Keratinocyte (primary cell): ENCODE results near the gene PCDHA7. TPM values are rescaled to one million over a fixed set of nuclear protein-coding genes. Genes with fewer than 3 reads are reported as not detected.

ENCODE experiments used
- DNase-seq: peaks from one replicate; pipeline ENCODE4 v3.0.0-alpha.2; 2011; ENCODE audit warnings: low read depth, missing footprints, low spot score
- FAIRE-seq: peaks from 2 replicates; lab custom pipeline; 2011; peaks lifted over from hg19 to GRCh38; lab: Jason Lieb, UNC
- H2AFZ ChIP-seq: 2 replicates; pipeline ENCODE4 v1.6.0; 2012; ENCODE audit warnings: low read length, control low read depth, inconsistent platforms; ENCODE audit not compliant: control insufficient read depth
- H3K27ac ChIP-seq: 2 replicates; pipeline ENCODE4 v1.5.1; 2011; ENCODE audit warnings: low read length; ENCODE audit not compliant: control insufficient read depth, insufficient read depth
- H3K27me3 ChIP-seq: 3 replicates; pipeline ENCODE4 v1.6.0; 2011; ENCODE audit warnings: low read length; ENCODE audit not compliant: control insufficient read depth, insufficient read depth; ENCODE audit errors: extremely low read depth
- H3K36me3 ChIP-seq, 2 experiments: 2 replicates in 1 of 2; 3 replicates in 1 of 2; pipeline ENCODE4 v1.5.1; 2011; ENCODE audit warnings: low read length in 2 of 2, mild to moderate bottlenecking in 1 of 2; ENCODE audit not compliant: control insufficient read depth in 2 of 2, insufficient read depth in 2 of 2; ENCODE audit errors: extremely low read depth in 1 of 2
- H3K4me1 ChIP-seq: 3 replicates; pipeline ENCODE4 v1.5.1; 2011; ENCODE audit warnings: low read length; ENCODE audit not compliant: control insufficient read depth, insufficient read depth; ENCODE audit errors: extremely low read depth
- H3K4me2 ChIP-seq: 3 replicates; pipeline ENCODE4 v1.6.0; 2011; ENCODE audit warnings: low read depth, low read length; ENCODE audit not compliant: control insufficient read depth, insufficient read depth; ENCODE audit errors: extremely low read depth
- H3K4me3 ChIP-seq, 3 experiments: fragments of 200-600 bp in 1 of 3; sonication (generic) in 1 of 3; 2 replicates in 2 of 3; 3 replicates in 1 of 3; pipeline ENCODE4 v1.5.1; 2011 to 2016; ENCODE audit warnings: low read length in 3 of 3, mild to moderate bottlenecking in 3 of 3, control low read depth in 2 of 3, inconsistent platforms in 1 of 3, low read depth in 1 of 3, mixed read lengths in 1 of 3, mixed run types in 1 of 3, moderate library complexity in 1 of 3; ENCODE audit not compliant: control insufficient read depth in 2 of 3, insufficient read depth in 2 of 3; ENCODE audit errors: extremely low read depth in 1 of 3
- H3K79me2 ChIP-seq: 2 replicates; pipeline ENCODE4 v1.6.0; 2012; ENCODE audit warnings: low read length; ENCODE audit not compliant: control insufficient read depth, insufficient read depth
- H3K9ac ChIP-seq: 3 replicates; pipeline ENCODE4 v1.6.0; 2011; ENCODE audit warnings: low read length; ENCODE audit not compliant: control insufficient read depth, insufficient read depth; ENCODE audit errors: extremely low read depth
- H3K9me1 ChIP-seq: 3 replicates; pipeline ENCODE4 v1.6.0; 2011; ENCODE audit warnings: low read length; ENCODE audit not compliant: control insufficient read depth, insufficient read depth; ENCODE audit errors: extremely low read depth
- H3K9me3 ChIP-seq: 2 replicates; pipeline ENCODE4 v1.5.1; 2012; ENCODE audit warnings: low read depth, low read length; ENCODE audit not compliant: control insufficient read depth
- H4K20me1 ChIP-seq: 3 replicates; pipeline ENCODE4 v1.6.0; 2011; ENCODE audit warnings: low read length; ENCODE audit not compliant: control insufficient read depth, insufficient read depth; ENCODE audit errors: extremely low read depth
- CTCF ChIP-seq, 3 experiments: IDR thresholded peaks in 1 of 3; conservative IDR thresholded peaks in 1 of 3; optimal IDR thresholded peaks in 1 of 3; 2 replicates in 2 of 3; 3 replicates in 1 of 3; pipeline versions ENCODE3 to v1.5.1; 2011; ENCODE audit warnings: low read length in 3 of 3, mild to moderate bottlenecking in 3 of 3, moderate library complexity in 2 of 3, control low read depth in 1 of 3, inconsistent platforms in 1 of 3; ENCODE audit not compliant: insufficient read depth in 2 of 3; ENCODE audit errors: extremely low read depth in 1 of 3
- EZH2 ChIP-seq: IDR thresholded peaks from one replicate; pipeline ENCODE4 v1.6.1; 2012; ENCODE audit warnings: inconsistent platforms, mild to moderate bottlenecking, low read length, moderate library complexity
- dilution Hi-C: fragments of 300-500 bp; cut with MboI; formaldehyde crosslinking; loops from one replicate; pipeline ENCODE4 v1.7.0; 2020; ENCODE audit warnings: low sequenced_read_pairs; ENCODE audit not compliant: extremely low pct_ligation_motif_present
- polyA plus RNA-seq, 5 experiments: library from polyadenylated mRNA; depleted of rRNA in 3 of 5; stranded (reverse) in 3 of 5; stranded (forward) in 1 of 5; unstranded in 1 of 5; fragments of >200 nt; gene quantifications; 1 replicate in 1 of 5; 2 replicates in 3 of 5; 3 replicates in 1 of 5; pipeline versions ENCODE4 v1.2.1 to v1.2.3, GENCODE V29; 2011 to 2012; ENCODE audit warnings: missing spikeins in 2 of 5, low read depth in 1 of 5, low replicate concordance in 1 of 5

The PCDHA7 gene
- polyA plus RNA-seq, 1 donor (not counting 4 experiments of a cell fraction or from before 2014, with no cell fraction given) = 0.04 TPM

DNA sequence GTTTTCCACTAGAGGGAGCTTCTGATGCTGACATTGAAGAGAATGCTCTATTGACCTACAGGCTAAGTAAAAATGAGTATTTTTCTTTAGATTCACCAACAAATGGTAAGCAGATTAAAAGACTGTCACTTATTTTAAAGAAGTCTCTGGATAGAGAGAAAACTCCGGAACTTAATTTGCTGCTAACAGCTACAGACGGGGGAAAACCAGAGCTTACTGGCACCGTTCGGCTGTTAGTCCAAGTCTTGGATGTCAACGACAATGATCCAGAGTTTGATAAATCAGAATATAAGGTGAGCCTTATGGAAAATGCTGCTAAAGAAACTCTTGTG lies 35.5 kb downstream of the PCDHA7 start:
- Histone ChIP-seq H3K27me3 (no peaks in the 10 kb centered on the region), H3K9me3 (peaks cover 13% of the 10 kb centered on the region), H4K20me1 (no peaks in the 10 kb centered on the region), H3K27ac (no peak overlapping the region), H3K9me1 (no peaks in the 10 kb centered on the region), H3K36me3 (no peaks in the 10 kb centered on the region), H3K79me2 (no peaks in the 10 kb centered on the region), H3K4me3 (no peak overlapping the region), H3K4me1 (no peaks in the 10 kb centered on the region), H3K4me2 (no peak overlapping the region), H2AFZ (no peak overlapping the region), H3K9ac (no peak overlapping the region)
- TF ChIP-seq CTCF (optimal IDR thresholded peaks at IDR 0.05 in 1 of 3, IDR thresholded peaks at IDR 0.05 in 1 of 3, conservative IDR thresholded peaks at IDR 0.05 in 1 of 3; ENCODE audit: extremely low read depth in 1 of 3, insufficient read depth in 2 of 3, low read length in 3 of 3) (no peak), EZH2 (no peak)
- dilution Hi-C loops = no loop called here
- no peak for DNase-seq
- FAIRE-seq = no peak

DNA sequence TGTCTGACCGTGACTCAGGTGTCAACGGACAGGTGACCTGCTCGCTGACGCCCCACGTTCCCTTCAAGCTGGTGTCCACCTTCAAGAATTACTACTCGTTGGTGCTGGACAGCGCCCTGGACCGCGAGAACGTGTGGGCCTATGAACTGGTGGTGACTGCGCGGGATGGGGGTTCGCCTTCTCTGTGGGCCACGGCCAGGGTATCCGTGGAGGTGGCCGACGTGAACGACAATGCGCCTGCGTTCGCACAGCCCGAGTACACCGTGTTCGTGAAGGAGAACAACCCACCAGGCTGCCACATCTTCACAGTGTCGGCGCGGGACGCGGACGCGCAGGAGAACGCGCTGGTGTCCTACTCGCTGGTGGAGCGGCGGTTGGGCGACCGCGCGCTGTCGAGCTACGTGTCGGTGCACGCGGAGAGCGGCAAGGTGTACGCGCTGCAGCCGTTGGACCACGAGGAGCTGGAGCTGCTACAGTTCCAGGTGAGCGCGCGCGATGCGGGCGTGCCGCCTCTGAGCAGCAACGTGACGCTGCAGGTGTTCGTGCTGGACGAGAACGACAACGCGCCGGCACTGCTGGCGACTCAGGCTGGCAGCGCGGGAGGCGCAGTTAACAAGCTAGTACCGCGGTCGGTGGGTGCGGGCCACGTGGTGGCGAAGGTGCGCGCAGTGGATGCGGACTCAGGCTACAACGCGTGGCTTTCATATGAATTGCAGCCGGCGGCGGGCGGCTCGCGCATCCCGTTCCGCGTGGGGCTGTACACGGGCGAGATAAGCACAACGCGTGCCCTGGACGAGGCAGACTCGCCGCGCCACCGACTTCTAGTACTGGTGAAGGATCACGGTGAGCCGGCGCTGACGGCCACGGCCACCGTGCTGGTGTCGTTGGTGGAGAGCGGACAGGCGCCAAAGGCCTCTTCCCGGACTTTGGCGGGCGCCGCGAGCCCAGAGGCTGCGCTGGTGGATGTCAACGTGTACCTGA lies 36.4 kb downstream of the PCDHA7 start:
- H4K20me1 ChIP-seq = no peaks in the 10 kb centered on the region
- no peaks in the 10 kb centered on the region for H3K79me2 ChIP-seq
- H2AFZ ChIP-seq = no peak overlapping the region
- peaks cover 13% of the 10 kb centered on the region for H3K9me3 ChIP-seq
- no peak overlapping the region for H3K4me3 ChIP-seq
- H3K9me1 ChIP-seq = no peaks in the 10 kb centered on the region
- H3K27ac ChIP-seq = no peak overlapping the region
- H3K4me2 ChIP-seq = no peak overlapping the region
- no peaks in the 10 kb centered on the region for H3K4me1 ChIP-seq
- no peaks in the 10 kb centered on the region for H3K27me3 ChIP-seq
- no peaks in the 10 kb centered on the region for H3K36me3 ChIP-seq
- dilution Hi-C loops = no loop called here
- TF ChIP-seq EZH2 (no peak), CTCF (optimal IDR thresholded peaks at IDR 0.05 in 1 of 3, IDR thresholded peaks at IDR 0.05 in 1 of 3, conservative IDR thresholded peaks at IDR 0.05 in 1 of 3; ENCODE audit: extremely low read depth in 1 of 3, insufficient read depth in 2 of 3, low read length in 3 of 3) (no peak)
- DNase-seq (no peak), FAIRE-seq (no peak)
- no peak overlapping the region for H3K9ac ChIP-seq
